Measurements from ENCODE around the gene PHF8. TPM values are rescaled to one million over a fixed set of nuclear protein-coding genes. Genes with fewer than 3 reads are reported as not detected.

PHF8 gene
- polyA plus RNA-seq, 4 donors: 5.7 to 22.4 (median 7.6) TPM

GRCh38 chrX:54074826-54075225 is 30.6 kb upstream of the PHF8 start:
- Histone ChIP-seq H3K36me3 (ENCODE audit: control insufficient read depth in 3 of 3, insufficient read depth in 2 of 3, low read depth in 1 of 3, low read length in 3 of 3) (no peaks in the 10 kb centered on the region), H3K4me1 (ENCODE audit: control insufficient read depth in 3 of 3, insufficient read depth in 2 of 3, low read depth in 1 of 3, low read length in 2 of 3) (no peaks in the 10 kb centered on the region), H3K27ac (ENCODE audit: low read depth in 1 of 3, low read length in 2 of 3) (no peak overlapping the region), H3K9me3 (ENCODE audit: control insufficient read depth in 2 of 2, insufficient read depth in 1 of 2, low read depth in 1 of 2, low read length in 1 of 2) (no peaks in the 10 kb centered on the region), H3K4me3 (ENCODE audit: low read depth in 1 of 3, low read length in 3 of 3) (no peak overlapping the region), H3K27me3 (ENCODE audit: control insufficient read depth in 3 of 3, insufficient read depth in 3 of 3, low read length in 3 of 3) (no peaks in the 10 kb centered on the region)
- 86 to 94% (median 93%) methylated on average over 6 of the region's 6 CpGs for WGBS, 3 donors
- DNase-seq (no peak), FAIRE-seq (no peak)

- FAIRE-seq (no peak), DNase-seq (no peak)
- Histone ChIP-seq H3K4me3 (ENCODE audit: low read depth in 1 of 3, low read length in 3 of 3) (no peak overlapping the region), H3K4me1 (ENCODE audit: control insufficient read depth in 3 of 3, insufficient read depth in 2 of 3, low read depth in 1 of 3, low read length in 2 of 3) (no peaks in the 10 kb centered on the region), H3K27ac (ENCODE audit: low read depth in 1 of 3, low read length in 2 of 3) (no peak overlapping the region), H3K36me3 (ENCODE audit: control insufficient read depth in 3 of 3, insufficient read depth in 2 of 3, low read depth in 1 of 3, low read length in 3 of 3) (no peaks in the 10 kb centered on the region), H3K27me3 (ENCODE audit: control insufficient read depth in 3 of 3, insufficient read depth in 3 of 3, low read length in 3 of 3) (no peaks in the 10 kb centered on the region), H3K9me3 (ENCODE audit: control insufficient read depth in 2 of 2, insufficient read depth in 1 of 2, low read depth in 1 of 2, low read length in 1 of 2) (no peaks in the 10 kb centered on the region)
- WGBS, 3 donors: 56 to 73% (median 64%) methylated on average over 2 of the region's 2 CpGs
These were observed 23.5 kb upstream of the PHF8 start for GRCh38 chrX:54067766-54068165.

GRCh38 chrX:54066841-54067240 is 22.6 kb upstream of the PHF8 start:
- no peaks in the 10 kb centered on the region for H3K9me3 ChIP-seq (ENCODE audit: control insufficient read depth in 2 of 2, insufficient read depth in 1 of 2, low read depth in 1 of 2, low read length in 1 of 2)
- no peaks in the 10 kb centered on the region for H3K27me3 ChIP-seq (ENCODE audit: control insufficient read depth in 3 of 3, insufficient read depth in 3 of 3, low read length in 3 of 3)
- no peak overlapping the region for H3K4me3 ChIP-seq (ENCODE audit: low read depth in 1 of 3, low read length in 3 of 3)
- FAIRE-seq (no peak), DNase-seq (no peak)
- H3K36me3 ChIP-seq (ENCODE audit: control insufficient read depth in 3 of 3, insufficient read depth in 2 of 3, low read depth in 1 of 3, low read length in 3 of 3): no peaks in the 10 kb centered on the region
- no peaks in the 10 kb centered on the region for H3K4me1 ChIP-seq (ENCODE audit: control insufficient read depth in 3 of 3, insufficient read depth in 2 of 3, low read depth in 1 of 3, low read length in 2 of 3)
- H3K27ac ChIP-seq (ENCODE audit: low read depth in 1 of 3, low read length in 2 of 3): no peak overlapping the region

- 73 to 87% (median 73%) methylated on average over 3 of the region's 3 CpGs for WGBS, 3 donors
- no peaks in the 10 kb centered on the region for H3K9me3 ChIP-seq (ENCODE audit: control insufficient read depth in 2 of 2, insufficient read depth in 1 of 2, low read depth in 1 of 2, low read length in 1 of 2)
- H3K27me3 ChIP-seq (ENCODE audit: control insufficient read depth in 3 of 3, insufficient read depth in 3 of 3, low read length in 3 of 3): no peaks in the 10 kb centered on the region
- DNase-seq (no peak), FAIRE-seq (no peak)
- no peak overlapping the region for H3K4me3 ChIP-seq (ENCODE audit: low read depth in 1 of 3, low read length in 3 of 3)
- H3K27ac ChIP-seq (ENCODE audit: low read depth in 1 of 3, low read length in 2 of 3): no peak overlapping the region
- H3K36me3 ChIP-seq (ENCODE audit: control insufficient read depth in 3 of 3, insufficient read depth in 2 of 3, low read depth in 1 of 3, low read length in 3 of 3): no peaks in the 10 kb centered on the region
- H3K4me1 ChIP-seq (ENCODE audit: control insufficient read depth in 3 of 3, insufficient read depth in 2 of 3, low read depth in 1 of 3, low read length in 2 of 3): no peaks in the 10 kb centered on the region
These were observed 20.3 kb upstream of the PHF8 start for GRCh38 chrX:54064564-54064963.

GRCh38 chrX:54063361-54063760 is 19.1 kb upstream of the PHF8 start:
- no peaks in the 10 kb centered on the region for H3K9me3 ChIP-seq (ENCODE audit: control insufficient read depth in 2 of 2, insufficient read depth in 1 of 2, low read depth in 1 of 2, low read length in 1 of 2)
- H3K27ac ChIP-seq (ENCODE audit: low read depth in 1 of 3, low read length in 2 of 3): no peak overlapping the region
- no peak for DNase-seq
- no peaks in the 10 kb centered on the region for H3K27me3 ChIP-seq (ENCODE audit: control insufficient read depth in 3 of 3, insufficient read depth in 3 of 3, low read length in 3 of 3)
- no peaks in the 10 kb centered on the region for H3K36me3 ChIP-seq (ENCODE audit: control insufficient read depth in 3 of 3, insufficient read depth in 2 of 3, low read depth in 1 of 3, low read length in 3 of 3)
- no peak for FAIRE-seq
- H3K4me3 ChIP-seq (ENCODE audit: low read depth in 1 of 3, low read length in 3 of 3): no peak overlapping the region
- WGBS, 3 donors: 57 to 95% (median 81%) methylated on average over 2 of the region's 2 CpGs
- H3K4me1 ChIP-seq (ENCODE audit: control insufficient read depth in 3 of 3, insufficient read depth in 2 of 3, low read depth in 1 of 3, low read length in 2 of 3): no peaks in the 10 kb centered on the region

GRCh38 chrX:54049801-54050200 is 5.5 kb upstream of the PHF8 start:
- 24 to 59% (median 29%) methylated on average over 3 of the region's 3 CpGs for WGBS, 3 donors
- no peak overlapping the region for H3K4me3 ChIP-seq (ENCODE audit: low read depth in 1 of 3, low read length in 3 of 3)
- H3K36me3 ChIP-seq (ENCODE audit: control insufficient read depth in 3 of 3, insufficient read depth in 2 of 3, low read depth in 1 of 3, low read length in 3 of 3): no peaks in the 10 kb centered on the region
- FAIRE-seq (no peak), DNase-seq (no peak)
- no peaks in the 10 kb centered on the region for H3K9me3 ChIP-seq (ENCODE audit: control insufficient read depth in 2 of 2, insufficient read depth in 1 of 2, low read depth in 1 of 2, low read length in 1 of 2)
- H3K27ac ChIP-seq (ENCODE audit: low read depth in 1 of 3, low read length in 2 of 3): no peak overlapping the region
- H3K4me1 ChIP-seq (ENCODE audit: control insufficient read depth in 3 of 3, insufficient read depth in 2 of 3, low read depth in 1 of 3, low read length in 2 of 3): peaks cover 0 to 10% (median 2%) of the 10 kb centered on the region in 3 donors
- H3K27me3 ChIP-seq (ENCODE audit: control insufficient read depth in 3 of 3, insufficient read depth in 3 of 3, low read length in 3 of 3): no peaks in the 10 kb centered on the region

- no peak for DNase-seq
- WGBS, 3 donors: 79 to 85% (median 79%) methylated on average over 1 of the region's 1 CpG
These were observed 4.1 kb upstream of the PHF8 start for GRCh38 chrX:54048412-54048811.

GRCh38 chrX:54045563-54046228 is 1.4 kb upstream of the PHF8 start:
- H3K9me3 ChIP-seq (ENCODE audit: control insufficient read depth in 2 of 2, insufficient read depth in 1 of 2, low read depth in 1 of 2, low read length in 1 of 2): no peaks in the 10 kb centered on the region
- WGBS, 3 donors: 86 to 87% (median 87%) methylated on average over 12 of the region's 12 CpGs
- peaks cover 0 to 5% (median 1%) of the 10 kb centered on the region in 3 donors for H3K36me3 ChIP-seq (ENCODE audit: control insufficient read depth in 3 of 3, insufficient read depth in 2 of 3, low read depth in 1 of 3, low read length in 3 of 3)
- DNase-seq (peak in 1 of 2 donors; percentile 5), FAIRE-seq (no peak)
- H3K27me3 ChIP-seq (ENCODE audit: control insufficient read depth in 3 of 3, insufficient read depth in 3 of 3, low read length in 3 of 3): no peaks in the 10 kb centered on the region
- peak overlapping the region in 1 of 3 donors; percentile 97 for H3K27ac ChIP-seq (ENCODE audit: low read depth in 1 of 3, low read length in 2 of 3)
- H3K4me3 ChIP-seq (ENCODE audit: low read depth in 1 of 3, low read length in 3 of 3): no peak overlapping the region
- peaks cover 0 to 16% (median 2%) of the 10 kb centered on the region in 3 donors for H3K4me1 ChIP-seq (ENCODE audit: control insufficient read depth in 3 of 3, insufficient read depth in 2 of 3, low read depth in 1 of 3, low read length in 2 of 3)

More at GRCh38 chrX:54048412-54048811, 4.1 kb upstream of the PHF8 start:
- H3K27ac ChIP-seq (ENCODE audit: low read depth in 1 of 3, low read length in 2 of 3): no peak overlapping the region
- no peaks in the 10 kb centered on the region for H3K27me3 ChIP-seq (ENCODE audit: control insufficient read depth in 3 of 3, insufficient read depth in 3 of 3, low read length in 3 of 3)
- no peak for FAIRE-seq
- no peaks in the 10 kb centered on the region for H3K9me3 ChIP-seq (ENCODE audit: control insufficient read depth in 2 of 2, insufficient read depth in 1 of 2, low read depth in 1 of 2, low read length in 1 of 2)
- H3K36me3 ChIP-seq (ENCODE audit: control insufficient read depth in 3 of 3, insufficient read depth in 2 of 3, low read depth in 1 of 3, low read length in 3 of 3): no peaks in the 10 kb centered on the region
- no peak overlapping the region for H3K4me3 ChIP-seq (ENCODE audit: low read depth in 1 of 3, low read length in 3 of 3)
- peaks cover 0 to 12% (median 2%) of the 10 kb centered on the region in 3 donors for H3K4me1 ChIP-seq (ENCODE audit: control insufficient read depth in 3 of 3, insufficient read depth in 2 of 3, low read depth in 1 of 3, low read length in 2 of 3)

- FAIRE-seq (no peak), DNase-seq (no peak)
- peaks cover 0 to 16% (median 2%) of the 10 kb centered on the region in 3 donors for H3K4me1 ChIP-seq (ENCODE audit: control insufficient read depth in 3 of 3, insufficient read depth in 2 of 3, low read depth in 1 of 3, low read length in 2 of 3)
- peak overlapping the region; percentile 43 to 78 (median 50) for H3K4me3 ChIP-seq (ENCODE audit: low read depth in 1 of 3, low read length in 3 of 3)
- H3K27ac ChIP-seq (ENCODE audit: low read depth in 1 of 3, low read length in 2 of 3): peak overlapping the region; percentile 89 to 99 (median 97)
- no peaks in the 10 kb centered on the region for H3K9me3 ChIP-seq (ENCODE audit: control insufficient read depth in 2 of 2, insufficient read depth in 1 of 2, low read depth in 1 of 2, low read length in 1 of 2)
- WGBS, 3 donors: 3 to 23% (median 16%) methylated on average over 10 of the region's 10 CpGs
- H3K36me3 ChIP-seq (ENCODE audit: control insufficient read depth in 3 of 3, insufficient read depth in 2 of 3, low read depth in 1 of 3, low read length in 3 of 3): peaks cover 0 to 5% (median 1%) of the 10 kb centered on the region in 3 donors
- no peaks in the 10 kb centered on the region for H3K27me3 ChIP-seq (ENCODE audit: control insufficient read depth in 3 of 3, insufficient read depth in 3 of 3, low read length in 3 of 3)
These were observed 635 bp upstream of the PHF8 start for GRCh38 chrX:54044877-54045338.
